A549 (cell line): ENCODE data around the gene STAT1.

Source experiments
- KDM1A ChIP-seq: fragments of 200-600 bp; sonication (generic); IDR thresholded peaks from 2 replicates; pipeline ENCODE4 v1.6.1; 2016; ENCODE audit warnings: low read depth, mild to moderate bottlenecking
- MYC ChIP-seq: IDR thresholded peaks from 2 replicates; pipeline ENCODE4 v1.6.1; 2012; ENCODE audit warnings: mild to moderate bottlenecking, inconsistent platforms, low read length, improper control_type of control experiment, borderline replicate concordance
- NFE2L2 ChIP-seq: fragments of 150-350 bp; conservative IDR thresholded peaks from 2 replicates; pipeline ENCODE4 v1.6.1; 2014; ENCODE audit warnings: low read length
- POLR2A ChIP-seq: IDR thresholded peaks from 2 replicates; pipeline ENCODE4 v1.6.1; 2012; ENCODE audit warnings: mild to moderate bottlenecking, low read length
- TF ChIP-seq, protein P1 (sequence below): fragments of >200 bp; sonication (Bioruptor Twin); formaldehyde crosslinking; IDR thresholded peaks from 3 replicates; pipeline ENCODE4 v1.5.1; 2016

GRCh38 chr2:191025135-191025534 is 11.2 kb upstream of the STAT1 start:
- TF ChIP-seq MYC (no peak), KDM1A (no peak), NFE2L2 (no peak), POLR2A (no peak)
- TF ChIP-seq, protein P1, sequence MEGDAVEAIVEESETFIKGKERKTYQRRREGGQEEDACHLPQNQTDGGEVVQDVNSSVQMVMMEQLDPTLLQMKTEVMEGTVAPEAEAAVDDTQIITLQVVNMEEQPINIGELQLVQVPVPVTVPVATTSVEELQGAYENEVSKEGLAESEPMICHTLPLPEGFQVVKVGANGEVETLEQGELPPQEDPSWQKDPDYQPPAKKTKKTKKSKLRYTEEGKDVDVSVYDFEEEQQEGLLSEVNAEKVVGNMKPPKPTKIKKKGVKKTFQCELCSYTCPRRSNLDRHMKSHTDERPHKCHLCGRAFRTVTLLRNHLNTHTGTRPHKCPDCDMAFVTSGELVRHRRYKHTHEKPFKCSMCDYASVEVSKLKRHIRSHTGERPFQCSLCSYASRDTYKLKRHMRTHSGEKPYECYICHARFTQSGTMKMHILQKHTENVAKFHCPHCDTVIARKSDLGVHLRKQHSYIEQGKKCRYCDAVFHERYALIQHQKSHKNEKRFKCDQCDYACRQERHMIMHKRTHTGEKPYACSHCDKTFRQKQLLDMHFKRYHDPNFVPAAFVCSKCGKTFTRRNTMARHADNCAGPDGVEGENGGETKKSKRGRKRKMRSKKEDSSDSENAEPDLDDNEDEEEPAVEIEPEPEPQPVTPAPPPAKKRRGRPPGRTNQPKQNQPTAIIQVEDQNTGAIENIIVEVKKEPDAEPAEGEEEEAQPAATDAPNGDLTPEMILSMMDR = no peak
